ENCODE data around the gene FYN. TPM values are rescaled to one million over a fixed set of nuclear protein-coding genes. Genes with fewer than 3 reads are reported as not detected.

Gene FYN
- total and polyA plus RNA-seq, 9 of the 15 experiments (the other 6 are each of a cell fraction or from before 2014, with no cell fraction given), result 2.9 to 22.1 (median 11.4) TPM

DNA sequence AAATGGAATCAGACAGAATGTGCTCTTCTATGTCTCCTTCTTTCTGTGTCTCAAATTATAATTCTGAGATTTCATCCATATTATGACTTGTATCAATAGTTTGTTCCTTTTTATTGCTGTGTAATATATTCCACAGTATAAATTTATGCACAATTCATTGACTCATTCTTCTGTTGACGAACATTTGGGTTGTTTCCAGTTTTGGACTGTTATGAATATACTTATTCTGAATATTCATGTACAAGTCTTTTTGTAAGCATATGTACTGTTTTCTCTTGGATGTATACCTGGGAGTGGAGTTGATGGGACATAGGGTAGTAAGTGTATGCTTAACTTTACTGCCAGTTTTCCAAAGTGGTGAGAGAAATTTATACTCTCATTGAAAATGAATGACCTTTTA lies 239.4 kb downstream of the FYN start (continued):
- TF ChIP-seq, protein P1, sequence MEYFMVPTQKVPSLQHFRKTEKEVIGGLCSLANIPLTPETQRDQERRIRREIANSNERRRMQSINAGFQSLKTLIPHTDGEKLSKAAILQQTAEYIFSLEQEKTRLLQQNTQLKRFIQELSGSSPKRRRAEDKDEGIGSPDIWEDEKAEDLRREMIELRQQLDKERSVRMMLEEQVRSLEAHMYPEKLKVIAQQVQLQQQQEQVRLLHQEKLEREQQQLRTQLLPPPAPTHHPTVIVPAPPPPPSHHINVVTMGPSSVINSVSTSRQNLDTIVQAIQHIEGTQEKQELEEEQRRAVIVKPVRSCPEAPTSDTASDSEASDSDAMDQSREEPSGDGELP (CRISPR knock-in tag; IDR thresholded peaks at IDR 0.05; ENCODE audit: borderline replicate concordance), result no peak

DNA sequence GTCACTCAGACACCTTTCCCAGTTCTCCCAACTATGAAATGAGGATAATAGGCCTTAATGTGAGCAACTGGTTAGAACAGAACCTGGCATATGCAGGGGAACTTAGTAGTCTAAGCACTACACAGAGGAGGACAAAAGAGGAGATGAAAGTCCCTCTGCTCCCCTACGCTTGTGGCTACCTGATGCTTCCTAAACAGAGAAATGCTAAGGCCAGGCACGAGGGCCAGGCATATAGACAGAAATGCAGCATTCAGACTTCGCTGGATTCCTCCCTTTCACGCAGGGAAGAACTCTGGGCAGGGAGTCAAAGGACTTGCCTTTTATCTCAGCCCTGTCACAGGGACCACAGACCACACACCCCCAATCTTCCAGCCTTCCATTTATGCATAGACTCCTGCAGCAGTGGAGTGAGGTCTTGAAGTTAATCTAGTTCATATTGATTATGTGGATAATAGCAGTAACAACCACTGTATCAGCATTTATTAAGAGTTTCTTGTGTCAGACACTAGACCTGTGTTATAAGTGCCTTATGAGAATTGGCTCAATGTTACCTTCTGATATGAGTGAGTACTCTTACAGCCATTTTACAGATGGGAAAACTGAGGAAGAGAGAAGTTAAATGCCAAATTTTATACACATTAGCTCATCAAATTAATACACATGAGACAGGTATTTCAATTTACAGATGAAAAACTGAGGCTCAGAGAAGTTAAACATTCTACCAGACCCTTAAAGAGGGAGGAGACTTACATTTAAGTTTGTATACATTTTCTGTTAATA lies 240.6 kb downstream of the FYN start:
- DNase-seq (ENCODE audit: extremely low read depth in 1 of 4, low spot score in 3 of 4) (no peak), ATAC-seq (peak; percentile 52), FAIRE-seq (no peak)
- Histone ChIP-seq H3K27me3 (ENCODE audit: control insufficient read depth in 2 of 2, insufficient read depth in 2 of 2, low read length in 2 of 2) (peaks cover 22 to 25% of the 10 kb centered on the region in 2 experiments), H3K27ac (ENCODE audit: extremely low read depth, low read depth, low read length) (no peak overlapping the region), H3K9me1 (ENCODE audit: control insufficient read depth, insufficient read depth, low read length) (no peaks in the 10 kb centered on the region), H3K9ac (ENCODE audit: insufficient read depth in 1 of 2, low read depth in 2 of 2, low read length in 2 of 2) (no peak overlapping the region), H3K9me3 (replicated peaks; ENCODE audit: control insufficient read depth, insufficient read depth, low read depth, low read length) (no peaks in the 10 kb centered on the region), H3K4me2 (ENCODE audit: insufficient read depth, low read length) (no peak overlapping the region), H3K36me3 (ENCODE audit: control insufficient read depth, insufficient read depth, low read length) (no peaks in the 10 kb centered on the region), H3K4me1 (replicated peaks in 1 of 2; ENCODE audit: control insufficient read depth in 2 of 2, insufficient read depth in 2 of 2, low read length in 2 of 2) (peaks cover 0 to 11% of the 10 kb centered on the region in 2 experiments; a peak in 3 of 5 replicates), H3K79me2 (ENCODE audit: control insufficient read depth, insufficient read depth, low read length) (no peaks in the 10 kb centered on the region), H3K4me3 (no peak overlapping the region), H2AFZ (ENCODE audit: low read depth, low read length) (no peak overlapping the region), H4K20me1 (replicated peaks; ENCODE audit: control insufficient read depth, insufficient read depth, low read length) (no peaks in the 10 kb centered on the region)
- POLR2A ChIA-PET, result no interaction called here
- in situ Hi-C loops (cut with MboI), result loop anchor here (25.0 kb wide), 1 partner anchor 370 kb away; a partner anchor contains a TSS
- CTCF ChIA-PET (ENCODE audit: low intra/inter-chr PET ratio), result no interaction called here
- BruUV-seq (replicated peaks), result no TSS peak
- TF ChIP-seq POLR2A (conservative IDR thresholded peaks at IDR 0.05) (no peak), BCOR (IDR thresholded peaks at IDR 0.05) (peak; percentile 45; the same call in 1 of the 2 replicates), BRCA1 (IDR thresholded peaks at IDR 0.05) (no peak), BRCA1 (CRISPR knock-in tag; IDR thresholded peaks at IDR 0.05) (no peak), ZNF561 (CRISPR knock-in tag; conservative IDR thresholded peaks at IDR 0.05) (no peak), RBM25 (IDR thresholded peaks at IDR 0.05; ENCODE audit: low read depth, low read length, severe bottlenecking) (peak; percentile 87), CC2D1A (IDR thresholded peaks at IDR 0.05) (no peak), MTA2 (IDR thresholded peaks at IDR 0.05; ENCODE audit: low read depth) (no peak)
- 17% methylated on average over 4 of the region's 4 CpGs for WGBS (ENCODE audit: insufficient coverage, low coverage, missing lambda C conversion rate)
- intact Hi-C loops (cut with micrococcal nuclease), result no loop called here

All from K562 (cell line).